Loucy (cell line): Measurements from ENCODE around the gene APOL5.

Source experiments
- H2AFZ ChIP-seq: fragments of 200-600 bp; sonication (generic); 2 replicates; pipeline ENCODE4 v1.6.0; 2016; ENCODE audit warnings: antibody characterized with exemption, mild to moderate bottlenecking, low read length, moderate library complexity
- H3F3A ChIP-seq: fragments of 200-600 bp; 2 replicates; pipeline ENCODE4 v1.6.0; 2016; ENCODE audit warnings: antibody characterized with exemption, low read depth, mild to moderate bottlenecking
- H3K27me3 ChIP-seq: fragments of 200-600 bp; sonication (generic); 2 replicates; pipeline ENCODE4 v1.6.1; 2014; ENCODE audit warnings: low read length, mild to moderate bottlenecking; ENCODE audit not compliant: insufficient read depth, poor library complexity, severe bottlenecking
- H3K36me3 ChIP-seq: fragments of 200-600 bp; sonication (generic); 2 replicates; pipeline ENCODE4 v1.6.1; 2016; ENCODE audit warnings: low read length; ENCODE audit not compliant: insufficient read depth
- H3K4me1 ChIP-seq: fragments of 200-600 bp; sonication (generic); 2 replicates; pipeline ENCODE4 v1.5.1; 2014; ENCODE audit warnings: low read length, mild to moderate bottlenecking; ENCODE audit not compliant: insufficient read depth, poor library complexity, severe bottlenecking
- H3K4me2 ChIP-seq: fragments of 200-600 bp; sonication (generic); 2 replicates; pipeline ENCODE4 v1.6.0; 2014; ENCODE audit warnings: antibody characterized with exemption, low read length, low read depth, mild to moderate bottlenecking; ENCODE audit not compliant: poor library complexity, severe bottlenecking
- H3K4me3 ChIP-seq: fragments of 200-600 bp; sonication (generic); 2 replicates; pipeline ENCODE4 v1.5.1; 2014; ENCODE audit warnings: low read length, mild to moderate bottlenecking, mixed read lengths; ENCODE audit not compliant: poor library complexity, severe bottlenecking
- H3K79me2 ChIP-seq: fragments of 200-600 bp; sonication (generic); 2 replicates; pipeline ENCODE4 v1.6.1; 2014; ENCODE audit warnings: low read length; ENCODE audit not compliant: insufficient read depth
- H3K9ac ChIP-seq: fragments of 200-600 bp; sonication (generic); 2 replicates; pipeline ENCODE4 v1.6.0; 2014; ENCODE audit warnings: mild to moderate bottlenecking, low read depth, low read length, moderate library complexity; ENCODE audit not compliant: poor library complexity, severe bottlenecking
- H3K9me2 ChIP-seq: fragments of 200-600 bp; sonication (generic); replicated peaks from 2 replicates; pipeline ENCODE4 v1.6.1; 2016; ENCODE audit warnings: low read depth, low read length, mixed read lengths
- H3K9me3 ChIP-seq: fragments of 200-600 bp; sonication (generic); 2 replicates; pipeline ENCODE4 v1.6.1; 2014; ENCODE audit warnings: mild to moderate bottlenecking, antibody characterized with exemption, low read length, low read depth; ENCODE audit not compliant: insufficient read depth
- H4K20me1 ChIP-seq: fragments of 200-600 bp; sonication (generic); 2 replicates; pipeline ENCODE4 v1.6.0; 2014; ENCODE audit warnings: antibody characterized with exemption, low read length, mild to moderate bottlenecking; ENCODE audit not compliant: insufficient read depth, poor library complexity, severe bottlenecking
- EZH2phosphoT487 ChIP-seq: fragments of 200-600 bp; IDR thresholded peaks from 2 replicates; pipeline ENCODE4 v1.6.1; 2018; ENCODE audit warnings: antibody characterized with exemption, mild to moderate bottlenecking, moderate library complexity, borderline replicate concordance
- TF ChIP-seq, protein P1 (sequence below): fragments of 200-600 bp; sonication (generic); conservative IDR thresholded peaks from 2 replicates; pipeline ENCODE4 v1.5.1; 2014; ENCODE audit warnings: mild to moderate bottlenecking, antibody characterized with exemption, low read length

Gene APOL5

DNA sequence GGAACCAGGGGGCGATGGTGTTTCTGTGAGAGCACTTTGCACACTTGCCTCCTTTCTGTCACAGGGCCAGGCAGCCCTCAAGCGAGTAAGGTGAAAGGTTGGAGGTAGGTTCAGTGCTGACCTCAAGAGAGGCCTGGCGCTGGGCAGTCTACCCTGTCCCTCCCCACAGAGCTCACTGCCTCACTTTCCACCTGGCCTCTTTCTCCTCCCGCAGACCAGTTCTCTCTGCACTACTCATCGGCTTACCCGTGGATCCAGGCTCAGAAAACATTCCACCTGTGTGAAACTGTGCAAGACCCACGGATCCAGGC is 16.8 kb downstream of the APOL5 start:
- H3K4me2 ChIP-seq: no peak overlapping the region
- H3K27me3 ChIP-seq: no peaks in the 10 kb centered on the region
- H3K9me2 ChIP-seq: no peaks in the 10 kb centered on the region
- no peaks in the 10 kb centered on the region for H3K36me3 ChIP-seq
- H4K20me1 ChIP-seq: no peaks in the 10 kb centered on the region
- no peaks in the 10 kb centered on the region for H3K79me2 ChIP-seq
- TF ChIP-seq EZH2phosphoT487: no peak
- TF ChIP-seq, protein P1, sequence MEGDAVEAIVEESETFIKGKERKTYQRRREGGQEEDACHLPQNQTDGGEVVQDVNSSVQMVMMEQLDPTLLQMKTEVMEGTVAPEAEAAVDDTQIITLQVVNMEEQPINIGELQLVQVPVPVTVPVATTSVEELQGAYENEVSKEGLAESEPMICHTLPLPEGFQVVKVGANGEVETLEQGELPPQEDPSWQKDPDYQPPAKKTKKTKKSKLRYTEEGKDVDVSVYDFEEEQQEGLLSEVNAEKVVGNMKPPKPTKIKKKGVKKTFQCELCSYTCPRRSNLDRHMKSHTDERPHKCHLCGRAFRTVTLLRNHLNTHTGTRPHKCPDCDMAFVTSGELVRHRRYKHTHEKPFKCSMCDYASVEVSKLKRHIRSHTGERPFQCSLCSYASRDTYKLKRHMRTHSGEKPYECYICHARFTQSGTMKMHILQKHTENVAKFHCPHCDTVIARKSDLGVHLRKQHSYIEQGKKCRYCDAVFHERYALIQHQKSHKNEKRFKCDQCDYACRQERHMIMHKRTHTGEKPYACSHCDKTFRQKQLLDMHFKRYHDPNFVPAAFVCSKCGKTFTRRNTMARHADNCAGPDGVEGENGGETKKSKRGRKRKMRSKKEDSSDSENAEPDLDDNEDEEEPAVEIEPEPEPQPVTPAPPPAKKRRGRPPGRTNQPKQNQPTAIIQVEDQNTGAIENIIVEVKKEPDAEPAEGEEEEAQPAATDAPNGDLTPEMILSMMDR: no peak
- H3K4me1 ChIP-seq: no peaks in the 10 kb centered on the region
- H3K9me3 ChIP-seq: no peaks in the 10 kb centered on the region
- no peak overlapping the region for H2AFZ ChIP-seq
- no peaks in the 10 kb centered on the region for H3F3A ChIP-seq
- no peak overlapping the region for H3K4me3 ChIP-seq
- H3K9ac ChIP-seq: no peak overlapping the region

DNA sequence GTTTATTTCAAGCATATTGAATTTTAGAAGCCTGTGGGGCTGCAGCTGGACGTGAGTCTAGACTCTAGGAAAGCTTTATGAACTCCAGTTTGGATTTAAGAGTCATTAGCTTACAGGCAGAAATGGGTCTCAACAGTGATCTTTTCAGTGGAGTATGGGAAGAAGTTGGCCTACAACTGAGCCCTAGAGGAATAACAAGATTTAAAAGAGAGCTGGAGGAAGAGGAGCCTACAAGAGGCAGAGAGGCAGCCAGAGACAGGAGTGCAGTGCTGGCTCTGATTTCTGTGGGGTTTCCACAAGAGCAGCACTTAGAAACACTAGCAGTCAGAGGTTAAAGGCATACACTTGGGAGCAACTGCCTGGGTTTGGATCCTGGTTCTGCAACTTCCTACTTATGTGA is 17.9 kb downstream of the APOL5 start:
- Histone ChIP-seq H3K79me2 (no peaks in the 10 kb centered on the region), H3K9ac (no peak overlapping the region), H4K20me1 (no peaks in the 10 kb centered on the region), H3K4me1 (no peaks in the 10 kb centered on the region), H3K4me3 (no peak overlapping the region), H2AFZ (no peak overlapping the region), H3K9me3 (no peaks in the 10 kb centered on the region), H3K27me3 (no peaks in the 10 kb centered on the region), H3K36me3 (no peaks in the 10 kb centered on the region), H3K9me2 (no peaks in the 10 kb centered on the region), H3K4me2 (no peak overlapping the region), H3F3A (no peaks in the 10 kb centered on the region)
- TF ChIP-seq, protein P1: no peak
- no peak for TF ChIP-seq EZH2phosphoT487

DNA sequence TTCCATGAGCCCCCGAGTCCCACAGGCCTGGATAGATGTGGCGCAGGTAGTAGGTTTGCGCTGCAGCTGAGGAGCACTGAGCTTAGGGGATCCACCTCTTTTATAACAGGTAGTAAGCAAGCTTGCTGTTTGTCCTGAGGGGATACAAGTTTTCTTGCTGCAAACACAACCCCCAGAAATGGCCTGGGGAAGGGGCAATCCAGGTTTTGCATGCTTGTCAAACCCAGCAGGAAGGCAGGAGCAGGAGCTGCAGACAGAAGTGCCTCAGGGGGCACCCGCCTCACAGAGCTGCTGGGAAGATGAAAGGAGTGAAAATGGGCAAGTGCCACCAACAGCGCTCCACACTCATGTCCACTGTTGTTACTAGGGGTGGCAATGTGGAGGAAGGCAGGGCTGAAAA is 18.5 kb downstream of the APOL5 start:
- H4K20me1 ChIP-seq: no peaks in the 10 kb centered on the region
- H3K4me2 ChIP-seq: no peak overlapping the region
- no peaks in the 10 kb centered on the region for H3F3A ChIP-seq
- H3K9me3 ChIP-seq: no peaks in the 10 kb centered on the region
- H3K9ac ChIP-seq: no peak overlapping the region
- H3K4me3 ChIP-seq: no peak overlapping the region
- no peaks in the 10 kb centered on the region for H3K4me1 ChIP-seq
- no peak for TF ChIP-seq EZH2phosphoT487
- TF ChIP-seq, protein P1: no peak
- H3K27me3 ChIP-seq: no peaks in the 10 kb centered on the region
- no peaks in the 10 kb centered on the region for H3K36me3 ChIP-seq
- H3K79me2 ChIP-seq: no peaks in the 10 kb centered on the region
- H3K9me2 ChIP-seq: no peaks in the 10 kb centered on the region
- H2AFZ ChIP-seq: no peak overlapping the region
